ENCODE results near the gene DSTN.
A peak's percentile ranks its signal among the peaks of the same experiment; 100 is the strongest.

The DSTN gene

GRCh38 chr20:17584689-17585088 lies 14.8 kb downstream of the DSTN start:
- no peak for DNase-seq

GRCh38 chr20:17586250-17586649 lies 16.4 kb downstream of the DSTN start:
- no peak for DNase-seq

- DNase-seq, result no peak
Measured at GRCh38 chr20:17587148-17587547, 17.3 kb downstream of the DSTN start.

GRCh38 chr20:17587824-17588223 lies 17.9 kb downstream of the DSTN start:
- DNase-seq, result no peak

- DNase-seq, result no peak
Measured at GRCh38 chr20:17589161-17589834, 19.4 kb downstream of the DSTN start.

- DNase-seq, result no peak
Measured at GRCh38 chr20:17590245-17590644, 20.4 kb downstream of the DSTN start.

- DNase-seq, result no peak
Measured at GRCh38 chr20:17593902-17594301, 24.0 kb downstream of the DSTN start.

GRCh38 chr20:17594443-17594842 lies 24.6 kb downstream of the DSTN start:
- no peak for DNase-seq

GRCh38 chr20:17595856-17596255 lies 26.0 kb downstream of the DSTN start:
- DNase-seq, result no peak

- no peak for DNase-seq
Measured at GRCh38 chr20:17598013-17598550, 28.2 kb downstream of the DSTN start.

GRCh38 chr20:17601957-17602356 lies 32.1 kb downstream of the DSTN start:
- no peak for DNase-seq

- DNase-seq, result no peak
Measured at GRCh38 chr20:17602493-17602892, 32.6 kb downstream of the DSTN start.

- DNase-seq, result no peak
Measured at GRCh38 chr20:17605131-17605660, 35.3 kb downstream of the DSTN start.

GRCh38 chr20:17606001-17606400 lies 36.1 kb downstream of the DSTN start:
- DNase-seq, result no peak

GRCh38 chr20:17608701-17609497 lies 39.0 kb downstream of the DSTN start:
- no peak for DNase-seq

- DNase-seq, result no peak
Measured at GRCh38 chr20:17609811-17610377, 40.0 kb downstream of the DSTN start.

GRCh38 chr20:17610566-17611289 lies 40.9 kb downstream of the DSTN start:
- DNase-seq, result peak in 3 of 5 donors; percentile 44 to 85 (median 50)

GRCh38 chr20:17611290-17611539 lies 41.3 kb downstream of the DSTN start:
- DNase-seq, result peak in 1 of 5 donors; percentile 24

GRCh38 chr20:17611540-17612286 lies 41.8 kb downstream of the DSTN start:
- DNase-seq, result no peak

- DNase-seq, result peak in 1 of 5 donors; percentile 24
Measured at GRCh38 chr20:17612287-17612991, 42.6 kb downstream of the DSTN start.

GRCh38 chr20:17612992-17613327 lies 43.1 kb downstream of the DSTN start:
- DNase-seq, result no peak
